Neural progenitor cell (in vitro differentiated cells): ENCODE data around the gene SYT1. TPM values are rescaled to one million over a fixed set of nuclear protein-coding genes. Genes with fewer than 3 reads are reported as not detected.

Experiments used
- DNase-seq: peaks from one replicate; pipeline ENCODE4 v3.0.0-alpha.2; 2016; ENCODE audit warnings: low spot score
- H2AFZ ChIP-seq: fragments of 200-600 bp; sonication (generic); replicated peaks from 2 replicates; pipeline ENCODE4 v1.6.1; 2016; ENCODE audit warnings: antibody characterized with exemption
- H3F3A ChIP-seq: fragments of 200-600 bp; sonication (generic); 2 replicates; pipeline ENCODE4 v1.6.1; 2016; ENCODE audit warnings: antibody characterized with exemption, low read depth
- H3K27ac ChIP-seq: fragments of 200-600 bp; sonication (generic); 2 replicates; pipeline ENCODE4 v1.5.1; 2016; ENCODE audit warnings: mild to moderate bottlenecking
- H3K27me3 ChIP-seq: fragments of 200-600 bp; sonication (generic); 2 replicates; pipeline ENCODE4 v1.6.1; 2016; ENCODE audit warnings: mild to moderate bottlenecking, moderate library complexity
- H3K36me3 ChIP-seq: fragments of 200-600 bp; sonication (generic); 2 replicates; pipeline ENCODE4 v1.5.1; 2016
- H3K4me1 ChIP-seq: fragments of 200-600 bp; sonication (generic); 2 replicates; pipeline ENCODE4 v1.6.1; 2016; ENCODE audit warnings: mixed run types
- H3K4me2 ChIP-seq: fragments of 200-600 bp; sonication (generic); 2 replicates; pipeline ENCODE4 v1.6.1; 2016
- H3K4me3 ChIP-seq: fragments of 200-600 bp; sonication (generic); 2 replicates; pipeline ENCODE4 v1.5.1; 2016
- H3K79me2 ChIP-seq: fragments of 200-600 bp; sonication (generic); 2 replicates; pipeline ENCODE4 v1.6.1; 2016; ENCODE audit warnings: low read depth
- H3K9ac ChIP-seq: fragments of 200-600 bp; sonication (generic); 2 replicates; pipeline ENCODE4 v1.6.1; 2016
- H3K9me3 ChIP-seq: fragments of 200-600 bp; sonication (generic); 2 replicates; pipeline ENCODE4 v1.5.1; 2016; ENCODE audit warnings: low read depth
- H4K20me1 ChIP-seq: fragments of 200-600 bp; sonication (generic); 2 replicates; pipeline ENCODE4 v1.6.1; 2016; ENCODE audit warnings: low read depth
- H3K27ac Mint-ChIP-seq: 3 replicates; pipeline ENCODE4 v1.8.0; 2021; ENCODE audit warnings: mixed read lengths
- H3K27me3 Mint-ChIP-seq: 2 replicates; pipeline ENCODE4 v1.8.0; 2022; ENCODE audit warnings: low read depth, mild to moderate bottlenecking, inconsistent platforms, moderate library complexity, mixed read lengths; ENCODE audit not compliant: insufficient read depth
- H3K36me3 Mint-ChIP-seq: 3 replicates; pipeline ENCODE4 v1.8.0; 2021; ENCODE audit warnings: mixed read lengths
- H3K4me1 Mint-ChIP-seq: 3 replicates; pipeline ENCODE4 v1.8.0; 2021; ENCODE audit warnings: mixed read lengths
- H3K4me3 Mint-ChIP-seq: 3 replicates; pipeline ENCODE4 v1.8.0; 2021; ENCODE audit warnings: mild to moderate bottlenecking, moderate library complexity, mixed read lengths
- H3K9me3 Mint-ChIP-seq: 3 replicates; pipeline ENCODE4 v1.8.0; 2020; ENCODE audit warnings: mixed read lengths
- EZH2 ChIP-seq: fragments of 200-600 bp; sonication (generic); IDR thresholded peaks from 2 replicates; pipeline ENCODE4 v1.6.1; 2017; ENCODE audit warnings: antibody characterized with exemption, mild to moderate bottlenecking, moderate library complexity
- EZH2phosphoT487 ChIP-seq: fragments of 200-600 bp; sonication (generic); IDR thresholded peaks from 2 replicates; pipeline ENCODE4 v1.6.1; 2017; ENCODE audit warnings: antibody characterized with exemption
- total RNA-seq: library from RNA; depleted of rRNA; stranded (reverse); fragments of >200 nt; gene quantifications from 2 replicates; pipeline ENCODE4 v1.2.3, GENCODE V29; 2015; ENCODE audit warnings: low replicate concordance
- TF ChIP-seq, protein P1 (sequence below): fragments of 200-600 bp; sonication (generic); IDR thresholded peaks from 2 replicates; pipeline ENCODE4 v1.5.1; 2017; ENCODE audit warnings: antibody characterized with exemption, mild to moderate bottlenecking

The SYT1 gene
- total RNA-seq, 1 donor from 2014 or later = 36.9 TPM

DNA sequence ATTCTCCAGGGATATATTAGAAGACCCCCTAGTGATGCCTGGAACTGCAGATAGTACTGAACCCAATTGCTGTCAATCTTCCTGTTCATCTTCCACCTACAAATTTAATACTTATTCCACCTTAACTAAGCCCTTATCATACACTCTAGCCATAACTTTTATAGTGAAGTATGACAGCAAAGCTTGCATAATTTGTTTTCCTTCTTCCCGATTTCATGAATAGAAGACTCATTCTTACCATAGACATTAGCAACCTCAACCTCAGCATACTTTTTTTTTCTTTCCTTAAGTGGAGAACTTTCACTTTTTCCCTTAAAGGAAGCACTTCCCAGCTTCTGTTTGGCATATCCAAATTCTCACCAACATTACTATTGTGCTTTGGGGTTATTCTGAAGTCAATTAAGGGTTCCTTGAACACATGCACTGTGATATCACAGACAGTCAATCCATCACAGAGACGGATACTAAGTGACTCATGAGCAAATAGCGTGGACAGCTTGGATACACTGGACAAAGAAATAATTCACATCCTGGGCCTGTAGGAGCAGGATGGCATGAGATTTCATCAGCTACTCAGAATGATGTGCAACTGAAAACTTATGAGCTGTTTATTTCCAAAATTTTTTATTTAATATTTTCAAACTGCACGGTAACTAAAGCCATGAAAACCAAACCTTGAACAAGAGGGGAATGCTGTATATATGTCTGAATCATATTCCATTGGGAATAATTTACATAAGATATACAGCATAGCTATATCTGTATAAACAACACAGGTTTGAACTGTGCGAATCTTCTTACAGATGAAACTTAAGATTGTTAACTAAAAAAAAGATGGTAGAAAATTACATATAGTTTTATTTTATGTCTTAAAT, 63.9 kb downstream of the SYT1 start:
- H3K9me3 ChIP-seq = no peaks in the 10 kb centered on the region
- H3K27ac ChIP-seq = no peak overlapping the region
- Mint-ChIP-seq H3K36me3 (no peaks in the 10 kb centered on the region), H3K4me1 (peaks cover 3% of the 10 kb centered on the region), H3K4me3 (no peak overlapping the region), H3K9me3 (no peaks in the 10 kb centered on the region), H3K27me3 (no peaks in the 10 kb centered on the region), H3K27ac (no peak overlapping the region)
- no peak for TF ChIP-seq EZH2phosphoT487
- TF ChIP-seq EZH2 = no peak
- TF ChIP-seq, protein P1, sequence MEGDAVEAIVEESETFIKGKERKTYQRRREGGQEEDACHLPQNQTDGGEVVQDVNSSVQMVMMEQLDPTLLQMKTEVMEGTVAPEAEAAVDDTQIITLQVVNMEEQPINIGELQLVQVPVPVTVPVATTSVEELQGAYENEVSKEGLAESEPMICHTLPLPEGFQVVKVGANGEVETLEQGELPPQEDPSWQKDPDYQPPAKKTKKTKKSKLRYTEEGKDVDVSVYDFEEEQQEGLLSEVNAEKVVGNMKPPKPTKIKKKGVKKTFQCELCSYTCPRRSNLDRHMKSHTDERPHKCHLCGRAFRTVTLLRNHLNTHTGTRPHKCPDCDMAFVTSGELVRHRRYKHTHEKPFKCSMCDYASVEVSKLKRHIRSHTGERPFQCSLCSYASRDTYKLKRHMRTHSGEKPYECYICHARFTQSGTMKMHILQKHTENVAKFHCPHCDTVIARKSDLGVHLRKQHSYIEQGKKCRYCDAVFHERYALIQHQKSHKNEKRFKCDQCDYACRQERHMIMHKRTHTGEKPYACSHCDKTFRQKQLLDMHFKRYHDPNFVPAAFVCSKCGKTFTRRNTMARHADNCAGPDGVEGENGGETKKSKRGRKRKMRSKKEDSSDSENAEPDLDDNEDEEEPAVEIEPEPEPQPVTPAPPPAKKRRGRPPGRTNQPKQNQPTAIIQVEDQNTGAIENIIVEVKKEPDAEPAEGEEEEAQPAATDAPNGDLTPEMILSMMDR = no peak
- peaks cover 5% of the 10 kb centered on the region for H3K4me1 ChIP-seq
- H3F3A ChIP-seq = peaks cover 4% of the 10 kb centered on the region
- no peaks in the 10 kb centered on the region for H3K36me3 ChIP-seq
- no peaks in the 10 kb centered on the region for H3K79me2 ChIP-seq
- no peaks in the 10 kb centered on the region for H3K27me3 ChIP-seq
- no peak overlapping the region for H2AFZ ChIP-seq
- no peak overlapping the region for H3K9ac ChIP-seq
- no peak overlapping the region for H3K4me3 ChIP-seq
- DNase-seq = no peak
- no peak overlapping the region for H3K4me2 ChIP-seq
- H4K20me1 ChIP-seq = no peaks in the 10 kb centered on the region

DNA sequence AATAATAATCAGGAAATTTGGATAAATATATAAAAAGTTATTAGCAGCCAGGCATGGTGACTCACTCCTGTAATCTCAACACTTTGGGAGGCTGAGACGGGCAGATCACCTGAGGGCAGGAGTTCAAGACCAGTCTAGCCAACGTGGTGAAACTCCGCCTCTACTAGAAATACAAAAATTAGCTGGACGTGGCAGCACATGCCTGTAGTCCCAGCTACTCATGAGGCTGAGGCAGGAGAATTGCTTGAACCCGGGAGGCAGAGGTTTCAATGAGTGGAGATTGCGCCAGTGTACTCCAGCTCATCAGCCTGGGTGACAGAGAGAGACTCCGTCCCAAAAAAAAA, 64.5 kb downstream of the SYT1 start:
- H3K9me3 ChIP-seq = no peaks in the 10 kb centered on the region
- H3K4me3 ChIP-seq = no peak overlapping the region
- H2AFZ ChIP-seq = no peak overlapping the region
- H3F3A ChIP-seq = peaks cover 4% of the 10 kb centered on the region
- H3K9me3 Mint-ChIP-seq = no peaks in the 10 kb centered on the region
- H3K36me3 ChIP-seq = no peaks in the 10 kb centered on the region
- no peak overlapping the region for H3K4me2 ChIP-seq
- H3K4me1 Mint-ChIP-seq = peaks cover 3% of the 10 kb centered on the region
- no peaks in the 10 kb centered on the region for H3K36me3 Mint-ChIP-seq
- H3K79me2 ChIP-seq = no peaks in the 10 kb centered on the region
- peaks cover 5% of the 10 kb centered on the region for H3K4me1 ChIP-seq
- H4K20me1 ChIP-seq = no peaks in the 10 kb centered on the region
- DNase-seq = no peak
- no peak overlapping the region for H3K9ac ChIP-seq
- no peak overlapping the region for H3K27ac Mint-ChIP-seq
- no peak overlapping the region for H3K27ac ChIP-seq
- no peaks in the 10 kb centered on the region for H3K27me3 Mint-ChIP-seq
- H3K4me3 Mint-ChIP-seq = no peak overlapping the region
- H3K27me3 ChIP-seq = no peaks in the 10 kb centered on the region
- TF ChIP-seq EZH2 = no peak
- TF ChIP-seq, protein P1 = no peak

DNA sequence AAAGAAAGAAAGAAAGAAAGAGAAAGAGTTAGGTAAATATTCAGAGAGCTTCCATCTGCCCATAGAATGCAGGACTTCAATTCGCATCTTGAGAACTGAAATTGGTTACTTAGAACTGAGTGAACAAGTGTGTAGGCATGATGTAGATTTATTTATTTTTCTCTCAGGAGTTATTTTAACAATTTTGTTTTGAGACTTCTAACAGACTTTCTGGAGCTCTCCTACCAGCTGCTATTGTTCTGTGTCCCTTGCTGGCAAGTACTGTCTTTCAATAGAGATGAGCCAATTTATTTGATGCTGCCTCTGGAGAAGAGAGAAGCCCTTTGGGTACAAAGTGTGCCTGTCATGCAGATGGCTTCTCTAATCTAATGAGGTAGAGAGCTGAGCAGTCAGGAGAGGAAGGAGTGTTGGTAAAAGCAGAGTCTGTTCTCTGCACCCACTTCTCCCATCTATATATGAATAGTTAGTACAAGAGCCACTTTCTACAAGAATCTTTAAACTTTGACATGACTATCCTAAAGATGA, 67.0 kb downstream of the SYT1 start:
- H3K27ac Mint-ChIP-seq = no peak overlapping the region

More for the DNA sequence above, 67.0 kb downstream of the SYT1 start:
- Histone ChIP-seq H3K4me1 (peaks cover 5% of the 10 kb centered on the region), H3K79me2 (no peaks in the 10 kb centered on the region), H3K9ac (no peak overlapping the region), H3F3A (peaks cover 4% of the 10 kb centered on the region), H3K27me3 (no peaks in the 10 kb centered on the region), H3K4me2 (no peak overlapping the region), H3K4me3 (no peak overlapping the region), H3K9me3 (no peaks in the 10 kb centered on the region), H4K20me1 (no peaks in the 10 kb centered on the region), H3K27ac (peak overlapping the region; percentile 72), H3K36me3 (no peaks in the 10 kb centered on the region), H2AFZ (no peak overlapping the region)
- peak; percentile 19 for DNase-seq
- TF ChIP-seq EZH2 (no peak), EZH2phosphoT487 (no peak)
- TF ChIP-seq, protein P1 = no peak
- H3K9me3 Mint-ChIP-seq = no peaks in the 10 kb centered on the region
- no peaks in the 10 kb centered on the region for H3K27me3 Mint-ChIP-seq
- no peaks in the 10 kb centered on the region for H3K36me3 Mint-ChIP-seq
- no peak overlapping the region for H3K4me3 Mint-ChIP-seq
- peaks cover 3% of the 10 kb centered on the region for H3K4me1 Mint-ChIP-seq
